ENCODE measurements around the gene ARID3B. TPM values are rescaled to one million over a fixed set of nuclear protein-coding genes. Genes with fewer than 3 reads are reported as not detected.

The ARID3B gene
- polyA plus RNA-seq, 2 of the 4 experiments (the other 2 are of a cell fraction): 2.3 TPM

DNA sequence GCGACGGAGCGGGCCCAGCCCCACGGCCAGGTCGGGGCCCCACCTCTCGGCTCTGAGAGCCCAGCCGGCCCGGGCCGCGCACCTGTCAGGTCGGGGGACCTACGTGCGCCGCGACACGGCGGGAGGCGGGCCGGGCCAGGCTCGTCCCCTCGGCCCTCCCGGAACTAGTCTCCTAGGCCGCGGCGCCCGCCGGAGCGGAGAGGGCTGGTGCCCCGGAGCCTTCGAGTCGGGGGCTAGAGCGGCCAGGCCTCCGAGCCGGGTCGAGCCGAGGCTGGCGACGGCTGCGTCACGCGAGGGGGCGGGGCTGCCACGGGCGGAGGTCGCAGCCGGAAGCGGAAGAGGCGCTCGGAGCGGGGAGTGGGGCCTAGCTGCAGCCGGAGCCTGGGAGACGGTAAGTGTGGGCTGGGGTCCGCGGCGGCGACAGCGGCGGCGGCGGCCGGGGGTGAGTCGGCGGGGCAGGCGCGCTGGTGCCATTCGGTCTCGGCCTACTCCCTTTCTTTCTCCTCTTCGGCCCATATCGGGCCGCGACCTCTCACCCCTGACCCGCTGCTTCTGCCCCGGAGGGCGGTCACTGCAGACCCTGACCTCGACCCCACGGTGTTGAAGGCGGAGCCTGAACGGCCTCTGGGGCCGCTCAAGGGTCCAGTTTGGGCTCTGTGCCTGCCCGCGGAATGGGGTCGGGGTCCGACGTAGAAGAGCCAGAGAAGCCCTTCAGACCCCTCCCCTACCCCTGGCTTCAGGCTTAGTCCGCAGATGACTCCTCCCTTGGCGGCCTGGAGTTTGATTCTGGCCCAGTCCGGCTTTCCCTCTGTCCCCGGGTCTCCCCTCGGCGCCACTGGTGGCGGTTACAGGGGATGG is 74.7 kb downstream of the ARID3B start, which contains the start of gene CLK3:
Gene CLK3, plus strand, starts transcription at position 329 of the 858 bp plus-strand sequence. CDS start 3,361 bp downstream, outside the sequence.
- POLR2A ChIA-PET: interaction anchor here (0.7 to 2.0 kb wide), 3 partner anchors 28 to 126 kb away, joined by 3 to 13 read pairs (median 3); partner anchors contain the start of gene ARID3B
- CTCF ChIA-PET: interaction anchor here (1.0 to 13.4 kb wide), 5 partner anchors 9 to 241 kb away, joined by 3 to 218 read pairs (median 4); no protein-coding TSS in a partner anchor
- WGBS (ENCODE audit: missing lambda C conversion rate): 3% methylated on average over 21 of the region's 91 CpGs
- Histone ChIP-seq H3K4me2 (peak within 1 kb of the TSS; percentile 86), H3K4me3 (peak within 1 kb of the TSS; percentile 93), H3K27ac (peak within 1 kb of the TSS; percentile 91 to 98), H3K9me3 (no peaks in the 10 kb centered on the region), H3K4me1 (peaks cover 14% of the 10 kb centered on the region; the same call in 1 of the 3 replicates)
- DNase-seq (ENCODE audit: low read depth in 1 of 2, low spot score in 1 of 2) (peak; percentile 78 to 92), ATAC-seq (peak; percentile 82 to 90), FAIRE-seq (no peak)
- TF ChIP-seq FOSB (CRISPR knock-in tag; IDR thresholded peaks at IDR 0.05) (no peak), POLR2A (IDR thresholded peaks at IDR 0.05; ENCODE audit: low read length) (peak; percentile 56), ELK1 (IDR thresholded peaks at IDR 0.05; ENCODE audit: low read depth, low read length) (no peak), ZC3H11A (IDR thresholded peaks at IDR 0.05) (no peak), FOSL2 (IDR thresholded peaks at IDR 0.05) (no peak), FOSL2 (CRISPR knock-in tag; IDR thresholded peaks at IDR 0.05) (peak; percentile 24; the same call in 1 of the 2 replicates), BCL3 (IDR thresholded peaks at IDR 0.05) (peak; percentile 73; the same call in 1 of the 3 replicates), JUN (IDR thresholded peaks at IDR 0.05) (peak; percentile 33 to 80; a peak in 3 of 5 replicates), EP300 (IDR thresholded peaks at IDR 0.05) (peak in 1 of 2 experiments; percentile 27; a peak in 1 of 5 replicates), EHF (CRISPR knock-in tag; IDR thresholded peaks at IDR 0.05) (no peak; the same call in 1 of the 2 replicates), GATA3 (IDR thresholded peaks at IDR 0.05; ENCODE audit: borderline replicate concordance) (no peak), BHLHE40 (IDR thresholded peaks at IDR 0.05; ENCODE audit: low read depth, low read length) (no peak), MAX (IDR thresholded peaks at IDR 0.05) (peak; percentile 52), PHF8 (IDR thresholded peaks at IDR 0.05; ENCODE audit: borderline replicate concordance, low read depth) (peak; percentile 59), MAZ (IDR thresholded peaks at IDR 0.05; ENCODE audit: borderline replicate concordance, low read depth, low read length) (0 out of 2 replicates have a peak, but pooled peaks have one; percentile 32), CHD2 (IDR thresholded peaks at IDR 0.05; ENCODE audit: low read length, partially characterized antibody) (no peak)
- TF ChIP-seq, protein P1, sequence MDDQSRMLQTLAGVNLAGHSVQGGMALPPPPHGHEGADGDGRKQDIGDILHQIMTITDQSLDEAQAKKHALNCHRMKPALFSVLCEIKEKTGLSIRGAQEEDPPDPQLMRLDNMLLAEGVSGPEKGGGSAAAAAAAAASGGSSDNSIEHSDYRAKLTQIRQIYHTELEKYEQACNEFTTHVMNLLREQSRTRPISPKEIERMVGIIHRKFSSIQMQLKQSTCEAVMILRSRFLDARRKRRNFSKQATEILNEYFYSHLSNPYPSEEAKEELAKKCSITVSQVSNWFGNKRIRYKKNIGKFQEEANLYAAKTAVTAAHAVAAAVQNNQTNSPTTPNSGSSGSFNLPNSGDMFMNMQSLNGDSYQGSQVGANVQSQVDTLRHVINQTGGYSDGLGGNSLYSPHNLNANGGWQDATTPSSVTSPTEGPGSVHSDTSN (IDR thresholded peaks at IDR 0.05): 0 out of 2 replicates have a peak, but pooled peaks have one; percentile 36

DNA sequence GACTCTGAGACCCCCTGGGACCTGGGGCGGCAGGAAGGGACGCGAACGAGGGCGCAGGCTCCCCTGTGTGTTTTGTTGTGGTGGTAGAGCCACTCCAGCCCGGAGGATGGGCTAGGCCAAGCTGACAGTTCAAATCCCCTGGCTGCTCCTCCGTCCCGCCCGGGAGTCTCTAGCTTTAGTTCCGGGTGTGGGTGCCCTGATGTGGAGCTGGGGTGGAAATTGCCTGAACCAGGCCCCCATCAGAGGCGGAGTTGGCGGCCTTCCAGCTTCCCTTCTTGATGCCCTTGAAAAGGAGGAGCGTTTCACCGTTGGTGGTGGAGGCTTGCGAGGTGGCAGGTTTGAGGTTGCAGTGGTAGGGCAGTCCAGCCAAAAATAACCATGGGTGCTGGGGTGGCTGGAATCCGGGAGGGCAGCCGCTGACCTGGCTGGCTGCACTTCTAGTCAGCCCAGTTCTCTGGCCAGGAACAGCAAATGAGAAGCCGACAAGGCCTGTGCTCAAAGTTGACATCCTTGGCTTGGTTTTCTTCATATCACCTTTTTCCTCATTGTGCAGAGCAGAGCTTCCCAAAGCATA is 75.4 kb downstream of the ARID3B start:
- ChIA-PET CTCF (interaction anchor here (1.0 to 13.4 kb wide), 5 partner anchors 8 to 242 kb away, joined by 3 to 218 read pairs (median 4); no protein-coding TSS in a partner anchor), POLR2A (no interaction called here)
- peak overlapping the region; percentile 91 to 98 for H3K27ac ChIP-seq
- TF ChIP-seq HDAC2 (IDR thresholded peaks at IDR 0.05): no peak
- no peak for TF ChIP-seq RCOR1 (IDR thresholded peaks at IDR 0.05; ENCODE audit: low read depth, low read length)
- no peak for TF ChIP-seq FOXS1 (CRISPR knock-in tag; IDR thresholded peaks at IDR 0.05)
- no peak for TF ChIP-seq NR3C1 (IDR thresholded peaks at IDR 0.05)
- TF ChIP-seq NPAS2 (CRISPR knock-in tag; IDR thresholded peaks at IDR 0.05; ENCODE audit: borderline replicate concordance): no peak
- no peak for TF ChIP-seq CBX8 (IDR thresholded peaks at IDR 0.05)
- FAIRE-seq (no peak), DNase-seq (ENCODE audit: low read depth in 1 of 2, low spot score in 1 of 2) (no peak), ATAC-seq (no peak)
- no peaks in the 10 kb centered on the region for H3K9me3 ChIP-seq
- WGBS (ENCODE audit: missing lambda C conversion rate): 4% methylated on average over 12 of the region's 18 CpGs
- peak overlapping the region; percentile 93 for H3K4me3 ChIP-seq
- peak overlapping the region; percentile 77 for H3K4me2 ChIP-seq
- peaks cover 16% of the 10 kb centered on the region; the same call in 1 of the 3 replicates for H3K4me1 ChIP-seq

Data from A549 (cell line).